Right atrium auricular region (tissue), 2 donors: ENCODE data around the gene MED22. TPM values are rescaled to one million over a fixed set of nuclear protein-coding genes. Genes with fewer than 3 reads are reported as not detected.

ENCODE experiments used
- DNase-seq: peaks from one replicate; pipeline ENCODE4 v3.0.0-alpha.2; 2019; ENCODE audit warnings: low spot score
- H3K27ac ChIP-seq, 2 donors: fragments of 200-600 bp; sonication (generic); 1 replicate in 1 of 2; 2 replicates in 1 of 2; pipeline ENCODE4 v1.5.1; 2016 to 2019
- H3K27me3 ChIP-seq, 2 donors: fragments of 200-600 bp; sonication (generic); one replicate each; pipeline versions ENCODE4 v1.5.1 to v1.6.0; 2017 to 2019
- H3K36me3 ChIP-seq: fragments of 200-600 bp; sonication (generic); one replicate; pipeline ENCODE4 v1.5.1; 2016
- H3K4me1 ChIP-seq, 2 donors: fragments of 200-600 bp; sonication (generic); one replicate each; pipeline versions ENCODE4 v1.5.1 to v1.6.0; 2017 to 2019
- H3K4me3 ChIP-seq, 2 donors: fragments of 200-600 bp; sonication (generic); 1 replicate in 1 of 2; 2 replicates in 1 of 2; pipeline ENCODE4 v1.5.1; 2017 to 2019; ENCODE audit warnings: mild to moderate bottlenecking in 1 of 2, moderate library complexity in 1 of 2
- H3K9me3 ChIP-seq, 2 donors: fragments of 200-600 bp; sonication (generic); one replicate each; pipeline ENCODE4 v1.5.1; 2019
- total RNA-seq, 2 donors: library from RNA; depleted of rRNA; stranded (reverse); fragments of >200 nt; gene quantifications; one replicate each; pipeline ENCODE4 v1.1.0, GENCODE V29; 2016
- TF ChIP-seq, protein P1 (sequence below), 2 donors: fragments of 200-600 bp; sonication (generic); IDR thresholded peaks; one replicate each; pipeline ENCODE4 v1.5.1; 2019; ENCODE audit warnings: antibody characterized with exemption in 2 of 2

The MED22 gene
- total RNA-seq, 2 donors from 2014 or later: 15.1 to 24.6 TPM

DNA sequence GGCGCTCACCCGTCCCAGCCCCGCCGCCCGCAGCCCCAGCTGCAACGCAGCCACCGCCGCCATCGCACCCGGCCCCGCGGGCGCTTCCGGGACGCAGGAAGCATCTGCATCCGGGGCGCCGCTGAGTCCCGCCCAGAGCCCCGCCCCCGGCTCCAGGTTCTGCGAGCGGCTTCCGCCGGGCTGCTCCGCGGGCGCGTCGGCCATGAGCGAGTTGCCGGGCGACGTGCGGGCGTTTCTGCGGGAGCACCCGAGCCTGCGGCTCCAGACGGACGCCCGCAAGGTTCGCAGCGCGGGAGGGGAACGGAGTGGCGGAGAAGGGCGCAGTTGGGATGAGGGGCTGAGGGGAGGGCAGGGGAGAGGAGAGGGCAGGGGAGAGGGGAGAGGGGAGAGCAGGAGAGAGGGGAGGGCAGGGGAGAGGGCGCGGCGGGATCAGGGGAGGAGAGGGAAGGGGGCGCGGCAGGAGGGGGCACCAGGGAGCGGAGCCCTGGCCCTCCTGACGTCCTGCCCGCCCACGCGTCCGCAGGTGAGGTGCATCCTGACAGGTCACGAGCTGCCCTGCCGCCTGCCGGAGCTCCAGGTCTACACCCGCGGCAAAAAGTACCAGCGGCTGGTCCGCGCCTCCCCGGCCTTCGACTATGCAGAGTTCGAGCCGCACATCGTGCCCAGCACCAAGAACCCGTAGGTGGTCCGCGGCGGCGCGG lies 8.6 kb upstream of the MED22 start, which contains the start of the genes SURF1 and SURF2:
Gene SURF1 (minus strand): TSS at position 97 of the 701 bp plus-strand sequence. CDS start 34 bp downstream, at position 63.
Gene SURF2 (plus strand): TSS at position 160 of the 701 bp plus-strand sequence. CDS start 43 bp downstream, at position 203.
- Histone ChIP-seq H3K36me3 (peaks cover 44% of the 10 kb centered on the region), H3K27ac (peak within 1 kb of the TSS; percentile 61 to 66), H3K4me3 (peak within 1 kb of the TSS; percentile 67 to 91), H3K4me1 (peaks cover 0 to 27% of the 10 kb centered on the region in 2 donors), H3K27me3 (no peaks in the 10 kb centered on the region), H3K9me3 (no peaks in the 10 kb centered on the region)
- TF ChIP-seq, protein P1, sequence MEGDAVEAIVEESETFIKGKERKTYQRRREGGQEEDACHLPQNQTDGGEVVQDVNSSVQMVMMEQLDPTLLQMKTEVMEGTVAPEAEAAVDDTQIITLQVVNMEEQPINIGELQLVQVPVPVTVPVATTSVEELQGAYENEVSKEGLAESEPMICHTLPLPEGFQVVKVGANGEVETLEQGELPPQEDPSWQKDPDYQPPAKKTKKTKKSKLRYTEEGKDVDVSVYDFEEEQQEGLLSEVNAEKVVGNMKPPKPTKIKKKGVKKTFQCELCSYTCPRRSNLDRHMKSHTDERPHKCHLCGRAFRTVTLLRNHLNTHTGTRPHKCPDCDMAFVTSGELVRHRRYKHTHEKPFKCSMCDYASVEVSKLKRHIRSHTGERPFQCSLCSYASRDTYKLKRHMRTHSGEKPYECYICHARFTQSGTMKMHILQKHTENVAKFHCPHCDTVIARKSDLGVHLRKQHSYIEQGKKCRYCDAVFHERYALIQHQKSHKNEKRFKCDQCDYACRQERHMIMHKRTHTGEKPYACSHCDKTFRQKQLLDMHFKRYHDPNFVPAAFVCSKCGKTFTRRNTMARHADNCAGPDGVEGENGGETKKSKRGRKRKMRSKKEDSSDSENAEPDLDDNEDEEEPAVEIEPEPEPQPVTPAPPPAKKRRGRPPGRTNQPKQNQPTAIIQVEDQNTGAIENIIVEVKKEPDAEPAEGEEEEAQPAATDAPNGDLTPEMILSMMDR (IDR thresholded peaks at IDR 0.05): no peak
- peak; percentile 82 for DNase-seq

GRCh38 chr9:133355881-133356357 lies 8.0 kb upstream of the MED22 start:
- Histone ChIP-seq H3K4me3 (peak overlapping the region; percentile 67 to 91), H3K4me1 (peaks cover 0 to 27% of the 10 kb centered on the region in 2 donors), H3K36me3 (peaks cover 44% of the 10 kb centered on the region), H3K9me3 (no peaks in the 10 kb centered on the region), H3K27ac (peak overlapping the region; percentile 61 to 66), H3K27me3 (no peaks in the 10 kb centered on the region)
- no peak for DNase-seq
- TF ChIP-seq, protein P1 (IDR thresholded peaks at IDR 0.05): no peak

DNA sequence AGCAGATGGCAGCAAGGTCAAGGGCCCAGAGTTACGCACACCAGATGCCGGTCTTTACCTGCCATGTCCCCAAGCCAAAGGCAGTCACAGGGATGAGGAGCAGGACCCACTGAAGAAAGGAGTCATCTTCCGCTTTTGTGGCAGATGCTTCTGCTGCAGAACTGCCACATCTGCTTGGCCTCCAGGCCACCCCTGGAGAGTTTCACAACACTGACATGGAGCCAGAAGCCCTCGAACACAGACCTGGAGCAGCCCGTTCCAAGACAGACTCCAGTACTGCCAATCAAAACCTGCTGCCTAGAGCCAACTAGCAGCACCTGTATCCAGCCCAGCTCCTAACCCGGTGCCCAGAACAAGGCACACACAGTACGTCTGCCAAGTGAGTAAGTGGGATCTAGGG lies 6.8 kb upstream of the MED22 start:
- Histone ChIP-seq H3K36me3 (peaks cover 44% of the 10 kb centered on the region), H3K27ac (no peak overlapping the region), H3K27me3 (no peaks in the 10 kb centered on the region), H3K4me3 (no peak overlapping the region), H3K4me1 (peaks cover 0 to 27% of the 10 kb centered on the region in 2 donors), H3K9me3 (no peaks in the 10 kb centered on the region)
- TF ChIP-seq, protein P1 (IDR thresholded peaks at IDR 0.05): no peak
- no peak for DNase-seq

DNA sequence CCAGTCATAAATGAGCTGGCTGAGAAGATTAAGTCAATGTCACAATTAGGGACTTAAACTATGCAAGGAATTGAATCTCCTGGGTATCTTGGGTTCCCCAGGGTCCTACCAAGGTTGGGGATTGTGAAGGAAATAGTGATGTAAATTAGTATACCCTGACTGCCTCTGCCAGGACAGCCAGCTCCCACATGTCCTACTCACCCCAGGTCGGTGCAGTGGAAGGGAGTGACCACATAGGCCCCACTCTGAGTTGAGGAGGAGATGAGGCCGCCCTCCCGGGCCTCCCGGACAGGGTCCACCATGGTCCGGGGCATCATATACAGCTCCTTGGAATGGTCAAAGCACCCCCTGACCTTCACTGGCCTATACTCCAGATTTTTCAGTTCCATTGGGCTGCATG lies 5.6 kb upstream of the MED22 start:
- H3K27me3 ChIP-seq: no peaks in the 10 kb centered on the region
- no peak overlapping the region for H3K4me3 ChIP-seq
- DNase-seq: no peak
- H3K4me1 ChIP-seq: peaks cover 0 to 38% of the 10 kb centered on the region in 2 donors
- no peak overlapping the region for H3K27ac ChIP-seq
- peaks cover 44% of the 10 kb centered on the region for H3K36me3 ChIP-seq
- TF ChIP-seq, protein P1 (IDR thresholded peaks at IDR 0.05): no peak
- H3K9me3 ChIP-seq: no peaks in the 10 kb centered on the region

DNA sequence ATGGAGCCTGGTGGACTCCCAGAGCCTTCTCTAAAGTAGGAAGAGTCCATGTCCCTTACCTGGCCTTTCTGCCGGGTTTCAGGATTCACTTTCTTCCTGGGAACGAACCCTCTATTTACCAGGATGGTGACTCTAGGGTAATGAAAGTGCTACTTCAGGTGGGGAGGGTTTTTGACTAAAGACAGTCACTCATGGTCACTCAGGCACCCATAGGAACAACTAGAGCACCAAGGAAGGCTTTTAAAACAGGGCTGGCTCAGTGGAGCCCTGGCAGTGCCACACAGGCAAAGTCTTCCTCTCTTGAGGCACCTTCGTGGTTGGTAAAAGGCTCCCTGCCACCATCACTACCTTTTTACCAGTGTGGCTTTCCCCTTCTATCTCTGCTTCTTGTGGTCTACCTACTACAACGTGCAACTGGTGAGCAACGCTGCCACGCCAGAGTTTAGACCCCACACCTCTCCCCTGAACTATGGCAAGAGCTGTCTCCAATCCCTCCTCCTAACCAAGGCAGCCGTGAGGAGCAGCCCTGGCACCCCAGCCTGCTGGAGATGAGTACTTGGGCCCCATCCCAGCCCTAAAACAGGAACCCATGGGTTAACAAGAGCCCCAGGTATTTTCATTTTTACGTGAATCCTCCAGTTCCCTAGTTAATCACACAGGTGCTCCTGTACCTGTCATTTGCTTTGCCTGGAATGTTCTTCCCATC lies 4.9 kb upstream of the MED22 start:
- no peaks in the 10 kb centered on the region for H3K27me3 ChIP-seq
- no peak for DNase-seq
- no peak overlapping the region for H3K27ac ChIP-seq
- H3K9me3 ChIP-seq: no peaks in the 10 kb centered on the region
- H3K4me1 ChIP-seq: peaks cover 0 to 36% of the 10 kb centered on the region in 2 donors
- TF ChIP-seq, protein P1 (IDR thresholded peaks at IDR 0.05): no peak
- H3K36me3 ChIP-seq: peaks cover 44% of the 10 kb centered on the region
- H3K4me3 ChIP-seq: no peak overlapping the region
